H1 (cell line): ENCODE results near the gene ZMIZ1.

Experiments used
- BACH1 ChIP-seq: IDR thresholded peaks from 2 replicates; pipeline ENCODE4 v1.6.1; 2012; ENCODE audit warnings: low read length, improper control_type of control experiment
- CREB1 ChIP-seq: IDR thresholded peaks from 2 replicates; pipeline ENCODE4 v1.6.1; 2012; ENCODE audit warnings: inconsistent platforms
- CTCF ChIP-seq, 3 experiments: IDR thresholded peaks; 1 replicate in 2 of 3; 2 replicates in 1 of 3; pipeline versions ENCODE4 v1.5.1 to v1.6.1; 2011; ENCODE audit warnings: low read length in 3 of 3, mild to moderate bottlenecking in 3 of 3, inconsistent platforms in 2 of 3, low read depth in 1 of 3, moderate library complexity in 1 of 3; ENCODE audit not compliant: insufficient read depth in 1 of 3; ENCODE audit errors: control extremely low read depth in 1 of 3
- EZH2 ChIP-seq: fragments of 200-600 bp; sonication (generic); IDR thresholded peaks from 2 replicates; pipeline ENCODE4 v1.7.1; 2012; ENCODE audit warnings: low read depth, mild to moderate bottlenecking, moderate library complexity, low read length, inconsistent platforms; ENCODE audit not compliant: severe bottlenecking
- HDAC2 ChIP-seq, 2 experiments: fragments of 300-600 bp in 1 of 2; sonication (generic) in 1 of 2; IDR thresholded peaks; 2 replicates each; pipeline ENCODE4 v1.6.1; 2011 to 2012; ENCODE audit warnings: low read depth in 2 of 2, low read length in 2 of 2, mild to moderate bottlenecking in 2 of 2, moderate library complexity in 2 of 2, borderline replicate concordance in 1 of 2, inconsistent platforms in 1 of 2
- MAX ChIP-seq: IDR thresholded peaks from 2 replicates; pipeline ENCODE4 v1.6.1; 2012; ENCODE audit warnings: inconsistent platforms
- POLR2A ChIP-seq, 2 experiments: IDR thresholded peaks; 1 replicate in 1 of 2; 2 replicates in 1 of 2; pipeline ENCODE4 v1.6.1; 2011; ENCODE audit warnings: low read depth in 2 of 2, low read length in 2 of 2, mild to moderate bottlenecking in 2 of 2; ENCODE audit errors: control extremely low read depth in 1 of 2
- POU5F1 ChIP-seq: IDR thresholded peaks from 2 replicates; pipeline ENCODE4 v1.6.1; 2011; ENCODE audit warnings: low read depth, mild to moderate bottlenecking, low read length, moderate library complexity
- SIN3A ChIP-seq, 2 experiments: IDR thresholded peaks in 1 of 2; conservative IDR thresholded peaks in 1 of 2; 2 replicates each; pipeline ENCODE4 v1.6.1; 2011 to 2012; ENCODE audit warnings: low read length in 2 of 2, improper control_type of control experiment in 1 of 2, low read depth in 1 of 2, mild to moderate bottlenecking in 1 of 2
- TBP ChIP-seq: IDR thresholded peaks from 2 replicates; pipeline ENCODE4 v1.6.1; 2011; ENCODE audit warnings: low read depth, low read length, improper control_type of control experiment
- TCF12 ChIP-seq: IDR thresholded peaks from 2 replicates; pipeline ENCODE4 v1.6.1; 2011; ENCODE audit warnings: low read depth, mild to moderate bottlenecking, low read length
- TF ChIP-seq, protein P1 (sequence below): IDR thresholded peaks from 2 replicates; pipeline ENCODE4 v1.6.1; 2011; ENCODE audit warnings: low read length, improper control_type of control experiment

GRCh38 chr10:79094412-79095175, 25.8 kb downstream of the ZMIZ1 start:
- TF ChIP-seq CREB1 (no peak), POLR2A (IDR thresholded peaks at IDR 0.05; ENCODE audit: control extremely low read depth in 1 of 2, low read depth in 2 of 2, low read length in 2 of 2) (no peak), CTCF (IDR thresholded peaks at IDR 0.05; ENCODE audit: control extremely low read depth in 1 of 3, insufficient read depth in 1 of 3, low read depth in 1 of 3, low read length in 3 of 3) (no peak), BACH1 (no peak), TCF12 (no peak), SIN3A (conservative IDR thresholded peaks at IDR 0.05 in 1 of 2, IDR thresholded peaks at IDR 0.05 in 1 of 2; ENCODE audit: low read depth in 1 of 2, low read length in 2 of 2) (no peak), EZH2 (no peak), HDAC2 (IDR thresholded peaks at IDR 0.05; ENCODE audit: borderline replicate concordance in 1 of 2, low read depth in 2 of 2, low read length in 2 of 2) (no peak), POU5F1 (no peak), TBP (no peak), MAX (no peak)
- TF ChIP-seq, protein P1, sequence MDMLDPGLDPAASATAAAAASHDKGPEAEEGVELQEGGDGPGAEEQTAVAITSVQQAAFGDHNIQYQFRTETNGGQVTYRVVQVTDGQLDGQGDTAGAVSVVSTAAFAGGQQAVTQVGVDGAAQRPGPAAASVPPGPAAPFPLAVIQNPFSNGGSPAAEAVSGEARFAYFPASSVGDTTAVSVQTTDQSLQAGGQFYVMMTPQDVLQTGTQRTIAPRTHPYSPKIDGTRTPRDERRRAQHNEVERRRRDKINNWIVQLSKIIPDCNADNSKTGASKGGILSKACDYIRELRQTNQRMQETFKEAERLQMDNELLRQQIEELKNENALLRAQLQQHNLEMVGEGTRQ, result no peak
